GM18867 (cell line): ENCODE results near the gene SLC9A1.
A peak's percentile ranks its signal among the peaks of the same experiment; 100 is the strongest.
"Not testable (repeated sequence)": the region's sequence is repeated elsewhere in the genome, so short reads cannot be mapped to it uniquely, and the experiment has no call there.

Experiments
- ATAC-seq: cut with Tn5 transposase; IDR thresholded peaks from one replicate; pipeline ENCODE4 v1.9.1; 2021; ENCODE audit warnings: mild to moderate bottlenecking, moderate library complexity; ENCODE audit not compliant: unreplicated experiment

SLC9A1 gene

GRCh38 chr1:27154991-27155781, at the start of gene SLC9A1:
SLC9A1 (minus strand) TSS chr1:27155125; CDS start chr1:27154334, 791 bp downstream.
- ATAC-seq = peak; percentile 87

GRCh38 chr1:27203946-27204345, 49.0 kb upstream of the SLC9A1 start:
- no peak for ATAC-seq

GRCh38 chr1:27201295-27201694, 46.4 kb upstream of the SLC9A1 start:
- no peak for ATAC-seq

GRCh38 chr1:27193194-27193593, 38.3 kb upstream of the SLC9A1 start:
- ATAC-seq = no peak

GRCh38 chr1:27192039-27192529, 37.2 kb upstream of the SLC9A1 start:
- ATAC-seq = no peak

GRCh38 chr1:27184665-27185064, 29.7 kb upstream of the SLC9A1 start:
- not testable (repeated sequence) for ATAC-seq

- no peak for ATAC-seq
These were observed 25.1 kb upstream of the SLC9A1 start for GRCh38 chr1:27179979-27180378.

GRCh38 chr1:27179379-27179778, 24.5 kb upstream of the SLC9A1 start:
- no peak for ATAC-seq

- no peak for ATAC-seq
These were observed 22.0 kb upstream of the SLC9A1 start for GRCh38 chr1:27176954-27177353.

- no peak for ATAC-seq
These were observed 21.4 kb upstream of the SLC9A1 start for GRCh38 chr1:27176323-27176722.

GRCh38 chr1:27172992-27173391, 18.1 kb upstream of the SLC9A1 start:
- not testable (repeated sequence) for ATAC-seq

- no peak for ATAC-seq
These were observed 12.0 kb upstream of the SLC9A1 start for GRCh38 chr1:27166929-27167328.

- no peak for ATAC-seq
These were observed 11.5 kb upstream of the SLC9A1 start for GRCh38 chr1:27166351-27166802.

- ATAC-seq = no peak
These were observed 8.2 kb upstream of the SLC9A1 start for GRCh38 chr1:27163093-27163492.

GRCh38 chr1:27162090-27162489, 7.2 kb upstream of the SLC9A1 start:
- no peak for ATAC-seq

- ATAC-seq = no peak
These were observed 6.7 kb upstream of the SLC9A1 start for GRCh38 chr1:27161594-27161993.

- ATAC-seq = no peak
These were observed 2.3 kb upstream of the SLC9A1 start for GRCh38 chr1:27157194-27157593.

- no peak for ATAC-seq
These were observed 395 bp downstream of the SLC9A1 start for GRCh38 chr1:27154469-27154990.

GRCh38 chr1:27153927-27154358, 982 bp downstream of the SLC9A1 start:
- no peak for ATAC-seq

GRCh38 chr1:27153549-27153886, 1.4 kb downstream of the SLC9A1 start:
- no peak for ATAC-seq

- no peak for ATAC-seq
These were observed 1.9 kb downstream of the SLC9A1 start for GRCh38 chr1:27152829-27153548.
